Skeletal muscle cell (primary cell): Measurements from ENCODE around the gene TEDDM1.

Experiments used
- DNase-seq: peaks from one replicate; pipeline ENCODE4 v3.0.0-alpha.2; 2010; ENCODE audit warnings: low read depth
- H3K4me3 ChIP-seq: 2 replicates; pipeline ENCODE4 v1.5.1; 2011; ENCODE audit warnings: low read depth, mild to moderate bottlenecking, control low read depth, low read length, moderate library complexity

The TEDDM1 gene

DNA sequence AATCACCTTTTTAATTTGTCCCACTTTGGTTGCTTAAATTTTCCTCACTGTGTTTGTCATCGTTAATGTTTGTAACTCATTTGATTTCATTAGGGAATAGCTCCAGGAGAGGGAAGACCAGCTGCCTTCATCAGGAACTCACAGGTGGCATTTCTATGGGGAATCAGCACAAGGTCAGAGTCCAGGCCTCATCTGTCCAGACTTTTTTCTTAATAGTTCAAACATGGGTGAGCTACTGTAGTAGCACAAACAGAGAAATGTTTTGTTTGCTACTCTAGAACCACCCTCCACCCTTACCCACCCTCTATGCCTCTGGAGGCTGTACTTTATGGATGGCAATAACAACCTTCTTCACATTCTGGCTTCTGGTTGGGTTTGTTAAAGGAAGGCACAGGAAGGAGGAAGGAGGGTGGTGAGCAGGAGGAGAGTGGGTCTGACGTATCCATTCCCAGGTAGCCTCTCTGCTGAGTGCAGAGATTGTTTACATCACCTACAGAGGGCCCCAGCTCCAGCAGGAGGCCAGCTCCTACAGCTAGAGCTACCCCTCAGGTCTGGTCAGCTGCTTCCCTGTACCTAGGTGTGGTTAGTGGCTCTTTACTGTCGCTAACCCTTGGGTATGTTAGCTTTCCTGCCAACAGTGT is 8.1 kb upstream of the TEDDM1 start:
- DNase-seq, result no peak
- no peak overlapping the region for H3K4me3 ChIP-seq

DNA sequence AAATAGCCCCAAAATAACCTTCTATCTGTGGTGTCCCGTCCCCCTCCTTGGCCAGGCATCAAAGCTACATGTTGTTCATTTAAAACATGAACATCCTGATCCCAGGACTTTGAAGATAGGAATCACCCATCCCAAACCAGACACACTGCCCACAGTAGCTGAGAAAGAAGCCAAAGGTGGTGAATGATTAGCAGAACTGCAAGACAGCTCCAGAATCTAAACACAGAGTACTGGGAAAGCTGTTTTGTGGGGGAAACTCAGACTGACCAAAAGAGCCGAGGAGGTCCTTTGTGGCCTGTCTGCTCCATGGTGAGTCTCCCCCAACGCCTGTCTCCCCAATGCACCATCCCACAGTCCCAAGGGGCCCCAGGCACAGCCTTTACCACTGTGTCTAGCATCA is 7.3 kb upstream of the TEDDM1 start:
- DNase-seq, result no peak
- H3K4me3 ChIP-seq, result no peak overlapping the region

DNA sequence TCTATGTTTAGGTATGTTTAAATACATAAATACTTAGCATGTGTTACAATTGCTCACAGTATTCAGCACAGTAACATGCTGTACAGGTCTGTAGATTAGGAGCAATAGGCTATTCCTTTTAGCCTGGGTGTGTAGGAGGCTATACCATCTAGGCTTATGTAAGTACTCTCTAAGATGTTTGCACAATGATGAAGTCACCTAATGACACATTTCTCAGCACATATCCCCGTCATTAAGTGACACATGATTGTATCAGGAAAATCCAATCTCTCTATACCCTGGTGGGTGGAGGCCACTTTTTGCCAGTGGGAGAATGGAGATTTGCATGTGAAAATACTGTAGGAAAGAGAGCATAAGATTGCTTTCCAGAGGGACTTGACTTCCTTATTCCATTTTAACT is 5.5 kb upstream of the TEDDM1 start:
- no peak for DNase-seq
- H3K4me3 ChIP-seq, result no peak overlapping the region

DNA sequence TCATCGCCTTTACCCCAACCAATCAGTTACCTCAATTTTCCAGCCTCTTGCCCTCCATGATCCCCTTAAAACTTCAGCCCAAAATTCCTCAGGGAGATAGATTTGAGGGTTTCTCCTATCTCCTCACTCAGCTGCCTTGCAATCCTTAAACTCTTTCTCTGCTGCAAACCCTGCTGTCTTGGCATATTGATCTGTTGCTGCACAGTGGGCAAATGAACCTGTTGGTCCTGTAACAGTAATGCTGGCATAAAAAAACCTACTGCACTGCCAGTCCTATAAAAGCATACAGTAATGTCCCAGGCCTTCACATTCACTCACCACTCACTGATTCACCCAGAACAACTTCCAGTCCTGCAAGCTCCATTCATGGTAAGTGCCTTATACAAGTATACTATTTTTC is 5.1 kb upstream of the TEDDM1 start:
- no peak for DNase-seq
- no peak overlapping the region for H3K4me3 ChIP-seq

DNA sequence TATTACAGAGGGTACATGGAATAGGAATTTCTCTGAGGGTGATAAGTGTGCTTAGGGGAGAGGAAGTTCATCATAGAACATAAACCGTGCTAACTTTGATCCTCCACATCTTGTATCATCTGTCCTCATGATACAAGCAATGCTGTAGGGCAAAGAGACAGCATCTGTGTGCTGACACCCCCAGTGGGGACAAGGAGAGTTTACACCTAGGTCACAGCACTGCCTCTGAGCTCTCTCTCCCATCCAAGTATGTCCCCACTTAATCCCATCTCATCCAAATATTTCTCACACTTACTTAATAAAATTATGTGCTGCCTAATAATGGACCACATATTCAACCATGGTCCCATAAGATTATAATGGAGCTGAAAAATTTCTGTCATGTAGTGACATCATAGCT is 4.3 kb upstream of the TEDDM1 start:
- no peak overlapping the region for H3K4me3 ChIP-seq
- no peak for DNase-seq

DNA sequence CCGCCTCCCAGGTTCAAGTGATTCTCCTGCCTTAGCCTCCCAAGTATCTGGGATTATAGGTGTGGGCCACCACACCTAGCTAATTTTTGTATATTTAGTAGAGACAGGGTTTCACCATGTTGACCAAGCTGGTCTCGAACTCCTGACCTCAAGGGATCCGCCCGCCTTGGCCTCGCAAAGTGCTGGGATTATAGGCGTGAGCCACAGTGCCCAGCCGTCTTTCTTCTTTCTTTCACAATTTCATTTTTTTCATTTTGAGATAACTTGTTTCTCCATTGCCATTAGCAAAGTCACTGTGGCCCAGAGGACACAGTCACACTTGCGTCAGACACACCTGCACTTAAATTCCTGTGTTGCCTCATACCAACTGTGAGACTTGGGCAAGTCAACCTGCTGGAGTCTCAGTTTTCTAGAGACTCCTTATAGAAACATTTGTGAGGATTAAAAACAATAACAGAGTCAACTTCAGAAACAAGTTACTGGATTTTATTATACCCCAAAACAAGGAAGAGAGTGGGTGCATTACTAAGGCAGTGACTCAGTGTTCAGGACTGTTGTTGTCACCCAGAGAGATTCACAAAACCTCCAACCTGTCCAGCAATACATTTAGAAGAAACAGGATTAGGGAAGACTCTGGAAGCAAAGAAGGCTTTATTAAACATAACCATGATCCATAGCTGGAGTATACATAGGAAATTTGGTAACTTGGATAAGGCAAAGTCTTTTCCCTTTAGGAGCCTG is 2.6 kb downstream of the TEDDM1 start:
- DNase-seq, result no peak
- H3K4me3 ChIP-seq, result no peak overlapping the region

DNA sequence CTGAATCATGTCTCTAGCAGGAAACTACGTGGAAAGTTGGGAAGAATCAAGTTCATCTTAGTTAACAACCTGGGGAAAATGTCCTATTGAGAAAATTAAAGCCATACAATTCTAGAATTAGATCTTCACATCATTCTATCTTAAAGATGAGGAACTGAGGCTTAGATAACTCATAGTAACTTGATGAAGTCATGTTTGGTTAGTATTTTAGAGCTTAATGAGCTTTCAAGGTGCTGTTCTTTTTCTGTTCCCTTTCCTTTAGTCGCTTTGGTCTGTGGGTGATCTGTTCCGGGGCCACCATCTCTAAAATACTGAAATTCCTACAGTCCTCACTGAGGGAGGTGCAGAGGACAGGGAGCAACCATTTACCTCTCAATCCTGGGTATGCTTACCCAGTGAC is 4.6 kb downstream of the TEDDM1 start:
- no peak overlapping the region for H3K4me3 ChIP-seq
- no peak for DNase-seq

DNA sequence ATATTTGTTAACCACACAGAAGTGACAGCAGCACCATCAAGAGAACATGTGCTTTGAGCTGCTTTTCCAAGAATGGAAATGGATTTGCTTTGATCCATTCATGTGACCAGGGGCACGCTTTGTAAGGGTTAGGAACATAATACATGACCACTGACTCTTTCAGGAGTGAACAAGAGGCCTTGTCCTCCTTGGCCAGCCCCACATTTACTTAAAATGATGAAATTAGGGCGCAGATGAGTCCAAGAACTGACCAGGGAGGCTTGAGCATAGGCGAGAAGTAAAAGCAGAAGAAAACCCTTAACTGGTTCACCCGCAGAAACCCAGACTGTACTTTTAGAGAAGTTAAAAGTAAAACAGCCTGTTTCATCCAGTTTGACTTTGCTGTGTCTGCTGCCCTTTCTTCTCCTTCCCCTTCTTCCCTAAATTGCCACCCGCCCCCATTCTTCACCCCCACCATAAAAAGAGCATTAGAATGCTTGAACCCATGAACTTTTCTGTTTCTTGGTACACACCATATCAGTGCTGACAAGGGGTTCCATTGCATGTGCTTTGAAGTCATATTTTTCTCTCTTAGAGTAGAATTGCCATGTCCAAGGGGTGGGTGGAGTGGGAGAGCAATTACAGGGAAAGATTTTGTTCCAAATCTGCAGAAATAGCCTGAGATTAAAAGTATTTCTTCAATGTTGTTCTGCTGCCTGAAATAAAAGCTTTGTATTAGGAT is 6.3 kb downstream of the TEDDM1 start:
- no peak for DNase-seq
- H3K4me3 ChIP-seq, result no peak overlapping the region

DNA sequence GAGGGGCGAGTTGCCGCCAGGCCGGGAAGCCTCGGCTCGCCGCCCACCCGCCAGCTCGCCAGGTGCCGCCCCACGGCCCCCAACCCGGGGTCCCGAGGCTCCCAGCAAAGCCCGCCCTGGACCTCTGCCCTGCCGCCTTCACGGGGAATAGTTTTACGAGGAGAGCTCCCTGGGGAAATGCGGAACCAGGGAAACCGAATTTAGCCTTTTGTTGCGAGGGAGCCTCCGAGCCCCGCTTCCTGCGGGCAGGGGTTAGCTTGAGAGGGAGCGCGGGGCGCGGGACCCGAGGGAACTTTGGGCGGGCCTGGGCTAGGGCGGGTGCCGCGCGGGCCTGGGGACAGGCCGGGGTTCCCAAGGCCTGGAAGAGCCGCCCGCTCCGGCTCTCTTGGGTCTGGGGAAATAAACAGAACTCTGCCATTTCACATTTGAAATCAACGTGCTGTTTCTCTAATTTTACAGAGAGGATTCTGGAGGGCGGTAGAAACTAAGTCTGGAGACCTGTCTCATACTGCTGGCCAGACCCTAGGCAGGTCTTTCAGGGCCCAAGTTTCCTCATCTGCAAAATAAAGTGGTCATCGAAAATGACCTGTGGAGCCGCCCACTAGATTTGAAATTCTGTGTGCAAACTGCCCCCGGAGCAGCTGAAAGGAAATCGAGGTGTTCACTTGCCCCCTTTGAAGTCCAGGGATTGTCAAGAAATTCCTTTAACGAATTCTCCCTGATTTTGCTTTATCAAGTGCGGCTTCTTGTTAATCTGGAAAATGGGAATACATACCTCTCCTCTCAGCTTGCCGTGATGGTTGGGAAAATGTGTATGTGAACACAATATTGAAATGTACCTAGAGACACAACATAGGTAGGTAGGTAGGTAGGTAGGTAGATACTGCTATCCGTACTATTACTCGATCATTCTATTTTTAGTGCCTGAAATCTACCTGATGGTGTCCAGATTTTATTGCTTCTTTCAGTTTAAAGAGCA is 8.1 kb downstream of the TEDDM1 start:
- no peak for DNase-seq

DNA sequence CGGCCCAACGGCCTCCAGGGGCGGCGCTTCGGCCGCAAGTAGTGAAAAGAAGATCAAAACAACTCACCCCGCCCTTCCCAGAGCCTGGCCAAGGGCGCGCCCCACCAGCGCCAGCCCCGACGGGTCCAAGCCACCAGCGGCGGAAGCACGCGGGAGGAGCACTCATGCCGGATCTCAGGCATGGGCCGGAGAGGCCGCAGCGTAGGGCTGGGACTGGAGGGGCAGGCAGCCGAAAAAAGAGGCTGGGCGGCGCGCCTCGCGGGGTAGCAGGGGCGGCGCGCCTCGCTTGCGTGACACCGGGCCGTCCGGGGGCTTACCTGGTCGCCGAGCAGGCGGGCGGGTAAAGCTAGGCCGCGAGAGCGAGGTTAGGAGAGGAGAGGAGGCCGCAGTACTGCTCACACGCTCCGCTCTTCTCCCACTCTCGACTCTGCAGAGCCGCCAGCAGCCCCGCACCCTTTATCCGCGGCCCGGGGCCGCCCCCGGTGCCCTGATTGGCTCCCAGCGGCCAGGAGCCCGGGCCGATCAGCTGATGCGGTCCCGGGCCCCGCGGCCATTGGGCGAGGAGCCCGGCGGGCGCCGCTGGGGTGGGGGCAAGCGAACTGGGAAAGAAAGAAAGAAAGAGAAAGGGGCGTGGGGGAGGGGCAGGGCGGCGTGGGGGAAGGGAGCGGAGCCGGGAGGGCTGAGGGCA is 9.0 kb downstream of the TEDDM1 start, which contains the start of gene GLUL:
Gene GLUL, minus strand, starts transcription at position 429 of the 688 bp plus-strand sequence. CDS start 3,053 bp downstream, outside the sequence.
- peak; percentile 82 for DNase-seq
- H3K4me3 ChIP-seq, result peak within 1 kb of the TSS; percentile 92

More for the DNA sequence above, 8.1 kb downstream of the TEDDM1 start:
- H3K4me3 ChIP-seq, result peak overlapping the region; percentile 92

DNA sequence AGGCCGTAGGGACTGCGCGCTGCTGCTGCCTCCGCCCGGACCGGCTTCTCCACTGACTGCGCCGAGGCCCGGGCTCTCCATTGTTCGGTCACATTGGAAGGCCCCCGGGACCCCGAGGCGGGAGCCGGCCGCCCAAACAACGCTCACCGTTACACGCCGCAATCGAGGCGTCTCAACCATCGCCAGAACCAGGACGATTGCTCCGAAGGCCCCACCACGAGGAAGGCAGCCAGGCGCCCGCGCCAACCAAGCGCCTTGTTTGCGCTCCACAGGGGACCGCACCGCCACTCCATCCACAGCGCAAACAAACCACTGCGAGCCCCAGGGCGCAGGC is 9.5 kb downstream of the TEDDM1 start:
- no peak for DNase-seq
- peak overlapping the region; percentile 92 for H3K4me3 ChIP-seq

DNA sequence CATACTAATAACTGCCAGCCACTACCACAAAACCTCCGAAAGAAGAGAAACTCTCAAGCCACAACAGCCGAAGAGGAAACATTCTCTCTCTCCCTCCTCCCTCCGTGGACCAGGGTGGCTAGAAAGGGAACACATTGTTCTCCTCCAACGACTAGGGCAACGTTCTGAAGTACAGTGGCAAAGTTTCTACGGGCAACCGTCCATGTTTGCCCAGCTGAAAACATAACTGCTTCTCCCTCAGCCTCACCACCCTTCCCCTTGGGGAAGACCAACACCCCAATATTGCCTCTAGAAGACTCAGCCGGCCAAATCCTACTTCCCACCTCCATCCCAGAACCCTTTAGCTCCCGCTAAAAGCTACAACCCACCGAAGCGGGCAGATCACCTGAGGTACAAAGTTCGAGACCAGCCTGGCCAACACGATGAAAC is 10.8 kb downstream of the TEDDM1 start:
- no peak for DNase-seq
- H3K4me3 ChIP-seq, result peak overlapping the region; percentile 92

DNA sequence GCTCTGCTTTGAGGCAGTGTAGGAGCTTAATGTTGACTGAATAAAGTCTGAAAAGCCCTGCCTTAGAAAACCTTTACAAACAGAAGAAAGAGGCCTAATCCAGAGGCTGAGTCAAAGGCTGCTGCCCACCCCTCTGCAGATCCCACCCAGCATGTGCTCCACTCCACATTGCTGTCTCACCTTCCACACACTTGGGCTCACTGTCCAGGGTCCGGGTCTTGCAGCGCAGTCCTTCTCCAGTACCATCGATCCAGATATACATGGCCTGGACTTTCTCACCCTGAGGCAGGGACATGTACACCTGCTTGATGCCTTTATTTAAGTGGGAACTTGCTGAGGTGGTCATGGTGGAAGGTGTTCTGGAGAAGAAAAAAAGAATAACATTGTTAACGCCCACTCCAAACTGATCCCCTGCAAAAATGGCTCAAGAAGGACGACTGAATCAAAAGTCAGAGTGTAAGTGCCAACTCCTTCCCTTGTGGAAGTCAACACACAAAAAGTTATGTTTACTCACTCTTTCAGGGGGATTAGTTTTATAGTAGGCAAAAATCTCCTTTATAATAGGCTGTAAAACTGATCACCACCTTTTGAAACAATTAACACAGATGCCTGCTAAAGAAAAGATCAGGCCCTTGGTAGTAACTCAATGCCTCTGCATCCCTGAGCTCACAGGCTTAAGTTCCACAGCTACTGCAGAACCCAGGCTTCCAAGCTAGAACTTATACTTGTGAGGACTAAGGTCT is 11.9 kb downstream of the TEDDM1 start:
- peak overlapping the region; percentile 92 for H3K4me3 ChIP-seq
- no peak for DNase-seq

DNA sequence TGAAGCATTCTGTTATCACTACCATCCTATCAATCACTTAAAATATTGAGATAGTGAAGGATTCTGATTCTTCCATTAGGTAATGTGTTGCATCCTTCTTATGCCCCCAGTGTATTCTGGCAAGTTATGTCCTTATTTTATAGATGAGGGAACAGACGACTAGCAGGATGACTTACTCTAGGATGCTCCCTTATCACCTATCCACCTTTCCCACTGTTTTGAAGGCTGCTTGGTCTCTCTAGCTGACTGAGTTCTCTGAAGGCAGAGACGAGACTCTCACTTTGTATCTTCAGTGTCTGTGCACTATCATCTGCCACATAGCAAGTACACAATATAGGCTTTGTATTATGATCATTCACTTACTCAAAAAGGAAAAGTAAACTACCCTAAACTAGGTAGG is 12.9 kb downstream of the TEDDM1 start:
- DNase-seq, result no peak
- H3K4me3 ChIP-seq, result no peak overlapping the region

DNA sequence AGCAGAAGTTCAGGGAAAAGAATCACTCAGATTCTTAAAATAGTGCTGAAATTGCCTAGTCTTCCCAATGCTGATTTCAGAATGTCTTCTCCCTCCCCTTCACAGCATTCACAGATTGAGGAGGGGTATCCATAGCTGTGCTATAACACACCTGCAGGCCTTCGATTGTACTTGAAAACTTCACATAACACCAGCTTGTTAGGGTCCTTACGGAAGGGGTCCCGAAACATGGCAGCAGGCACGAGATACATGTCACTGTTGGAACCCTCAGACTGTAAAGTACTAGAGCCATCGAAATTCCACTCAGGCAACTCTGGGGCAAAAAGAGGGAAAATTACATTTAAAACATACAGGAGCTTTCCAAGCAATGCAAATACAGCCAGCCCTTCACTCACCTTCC is 13.5 kb downstream of the TEDDM1 start:
- DNase-seq, result no peak
- no peak overlapping the region for H3K4me3 ChIP-seq

DNA sequence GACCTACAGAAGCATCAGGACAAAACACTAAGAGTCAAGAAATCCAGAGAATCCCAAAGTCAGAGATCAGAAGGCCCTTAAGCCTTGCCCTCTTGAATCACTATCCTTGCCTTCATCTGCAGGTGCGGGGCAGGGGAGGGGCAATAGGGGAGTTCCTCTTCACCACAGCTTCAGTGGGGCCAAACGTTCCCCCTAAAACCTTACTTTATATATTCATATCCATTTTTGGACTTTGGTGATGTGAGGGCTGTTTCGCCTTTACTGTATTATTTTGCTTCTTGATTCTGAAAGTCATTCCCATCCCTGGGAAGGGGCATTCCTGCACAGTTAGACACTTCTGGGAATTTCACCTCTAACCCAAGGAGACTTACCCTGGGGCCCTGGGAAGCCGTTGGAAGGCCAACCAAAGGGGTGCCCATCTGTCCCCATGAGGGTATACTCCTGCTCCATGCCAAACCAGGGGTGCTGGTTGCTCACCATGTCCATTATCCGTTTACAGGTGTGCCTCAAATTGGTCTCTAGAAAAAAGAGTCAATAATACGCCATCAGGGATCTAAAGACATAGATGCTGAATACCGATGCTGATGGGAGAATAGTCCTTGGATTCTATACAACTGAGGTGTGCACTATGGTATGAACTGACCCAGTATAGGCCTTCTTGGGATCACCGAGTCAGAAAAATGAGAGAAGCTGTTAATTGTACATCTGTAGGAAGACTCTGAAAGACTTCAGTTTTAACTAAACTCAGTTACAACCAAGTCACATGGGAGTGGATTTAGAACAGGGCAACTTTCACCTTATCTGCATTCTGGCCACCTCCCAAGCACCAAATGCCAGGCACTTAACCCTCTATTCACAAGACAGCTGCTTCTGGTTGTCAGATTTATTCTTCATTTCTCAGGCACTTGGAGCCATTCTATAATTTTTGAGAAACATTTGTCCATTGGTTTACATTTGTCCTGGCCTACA is 14.3 kb downstream of the TEDDM1 start:
- DNase-seq, result no peak
- H3K4me3 ChIP-seq, result no peak overlapping the region

DNA sequence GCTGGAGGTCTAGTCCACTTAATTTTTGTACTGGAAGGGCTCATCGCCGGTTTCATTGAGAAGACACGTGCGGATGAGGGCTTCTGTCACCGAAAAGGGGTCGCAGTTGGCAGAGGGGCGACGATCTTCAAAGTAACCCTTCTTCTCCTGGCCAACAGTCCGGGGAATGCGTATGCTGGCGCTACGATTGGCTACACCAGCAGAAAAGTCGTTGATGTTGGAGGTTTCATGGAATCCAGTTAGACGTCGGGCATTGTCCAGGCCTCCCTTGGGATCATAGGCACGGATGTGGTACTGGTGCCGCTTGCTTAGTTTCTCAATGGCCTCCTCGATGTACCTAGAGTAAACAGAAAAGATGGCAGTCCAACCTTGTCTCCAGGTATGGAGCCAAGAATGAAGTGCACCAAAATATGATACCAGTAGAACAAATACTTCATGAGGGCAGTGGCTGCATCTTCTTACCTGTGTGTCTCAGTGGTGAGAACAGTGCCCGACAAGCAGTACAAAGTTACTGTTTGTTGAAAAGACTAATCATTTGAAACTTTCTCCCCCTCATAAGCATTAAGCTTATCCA is 16.0 kb downstream of the TEDDM1 start:
- no peak overlapping the region for H3K4me3 ChIP-seq
- DNase-seq, result no peak
